ENCODE data around the gene NID1.

The NID1 gene

GRCh38 chr1:236090741-236091147 lies 25.9 kb upstream of the NID1 start:
- no peak overlapping the region for H3K27ac ChIP-seq (replicated peaks)
- TF ChIP-seq GABPA (IDR thresholded peaks at IDR 0.05; ENCODE audit: low read depth) (no peak), POLR2AphosphoS5 (IDR thresholded peaks at IDR 0.05; ENCODE audit: low read depth) (no peak), CTCF (IDR thresholded peaks at IDR 0.05; ENCODE audit: insufficient read depth, low read length) (no peak), SPI1 (IDR thresholded peaks at IDR 0.05; ENCODE audit: borderline replicate concordance, low read depth) (no peak)
- TF ChIP-seq, protein P1, sequence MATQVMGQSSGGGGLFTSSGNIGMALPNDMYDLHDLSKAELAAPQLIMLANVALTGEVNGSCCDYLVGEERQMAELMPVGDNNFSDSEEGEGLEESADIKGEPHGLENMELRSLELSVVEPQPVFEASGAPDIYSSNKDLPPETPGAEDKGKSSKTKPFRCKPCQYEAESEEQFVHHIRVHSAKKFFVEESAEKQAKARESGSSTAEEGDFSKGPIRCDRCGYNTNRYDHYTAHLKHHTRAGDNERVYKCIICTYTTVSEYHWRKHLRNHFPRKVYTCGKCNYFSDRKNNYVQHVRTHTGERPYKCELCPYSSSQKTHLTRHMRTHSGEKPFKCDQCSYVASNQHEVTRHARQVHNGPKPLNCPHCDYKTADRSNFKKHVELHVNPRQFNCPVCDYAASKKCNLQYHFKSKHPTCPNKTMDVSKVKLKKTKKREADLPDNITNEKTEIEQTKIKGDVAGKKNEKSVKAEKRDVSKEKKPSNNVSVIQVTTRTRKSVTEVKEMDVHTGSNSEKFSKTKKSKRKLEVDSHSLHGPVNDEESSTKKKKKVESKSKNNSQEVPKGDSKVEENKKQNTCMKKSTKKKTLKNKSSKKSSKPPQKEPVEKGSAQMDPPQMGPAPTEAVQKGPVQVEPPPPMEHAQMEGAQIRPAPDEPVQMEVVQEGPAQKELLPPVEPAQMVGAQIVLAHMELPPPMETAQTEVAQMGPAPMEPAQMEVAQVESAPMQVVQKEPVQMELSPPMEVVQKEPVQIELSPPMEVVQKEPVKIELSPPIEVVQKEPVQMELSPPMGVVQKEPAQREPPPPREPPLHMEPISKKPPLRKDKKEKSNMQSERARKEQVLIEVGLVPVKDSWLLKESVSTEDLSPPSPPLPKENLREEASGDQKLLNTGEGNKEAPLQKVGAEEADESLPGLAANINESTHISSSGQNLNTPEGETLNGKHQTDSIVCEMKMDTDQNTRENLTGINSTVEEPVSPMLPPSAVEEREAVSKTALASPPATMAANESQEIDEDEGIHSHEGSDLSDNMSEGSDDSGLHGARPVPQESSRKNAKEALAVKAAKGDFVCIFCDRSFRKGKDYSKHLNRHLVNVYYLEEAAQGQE (IDR thresholded peaks at IDR 0.05; ENCODE audit: insufficient replicate concordance, low read depth), result no peak
- H3K27me3 ChIP-seq (ENCODE audit: insufficient read depth, poor library complexity, severe bottlenecking), result no peaks in the 10 kb centered on the region
- H3K4me3 ChIP-seq (replicated peaks; ENCODE audit: insufficient read depth, low read length), result no peak overlapping the region
- no peak for DNase-seq (ENCODE audit: low read depth in 1 of 2, low spot score in 1 of 2)

- Histone ChIP-seq H3K27ac (replicated peaks) (no peak overlapping the region), H3K27me3 (ENCODE audit: insufficient read depth, poor library complexity, severe bottlenecking) (no peaks in the 10 kb centered on the region), H3K4me3 (replicated peaks; ENCODE audit: insufficient read depth, low read length) (no peak overlapping the region)
- TF ChIP-seq, protein P1 (IDR thresholded peaks at IDR 0.05; ENCODE audit: insufficient replicate concordance, low read depth), result no peak
- no peak for TF ChIP-seq POLR2AphosphoS5 (IDR thresholded peaks at IDR 0.05; ENCODE audit: low read depth)
- no peak for TF ChIP-seq SPI1 (IDR thresholded peaks at IDR 0.05; ENCODE audit: borderline replicate concordance, low read depth)
- no peak for DNase-seq (ENCODE audit: low read depth in 1 of 2, low spot score in 1 of 2)
Measured at GRCh38 chr1:236089046-236089773, 24.3 kb upstream of the NID1 start.

- H3K27ac ChIP-seq (replicated peaks), result no peak overlapping the region
Measured at GRCh38 chr1:236086537-236086936, 21.6 kb upstream of the NID1 start.

More at GRCh38 chr1:236086537-236086936, 21.6 kb upstream of the NID1 start:
- H3K27me3 ChIP-seq (ENCODE audit: insufficient read depth, poor library complexity, severe bottlenecking), result no peaks in the 10 kb centered on the region
- no peak overlapping the region for H3K4me3 ChIP-seq (replicated peaks; ENCODE audit: insufficient read depth, low read length)
- DNase-seq (ENCODE audit: low read depth in 1 of 2, low spot score in 1 of 2), result no peak
- TF ChIP-seq POLR2AphosphoS5 (IDR thresholded peaks at IDR 0.05; ENCODE audit: low read depth) (no peak), CTCF (IDR thresholded peaks at IDR 0.05; ENCODE audit: insufficient read depth, low read length) (no peak), GABPA (IDR thresholded peaks at IDR 0.05; ENCODE audit: low read depth) (no peak), SPI1 (IDR thresholded peaks at IDR 0.05; ENCODE audit: borderline replicate concordance, low read depth) (no peak)
- TF ChIP-seq, protein P1 (IDR thresholded peaks at IDR 0.05; ENCODE audit: insufficient replicate concordance, low read depth), result no peak

Measured in HL-60 (cell line).